Retinal pigment epithelial cell (primary cell): ENCODE measurements around the gene NABP2.

Experiments
- DNase-seq: peaks from one replicate; pipeline ENCODE4 v3.0.0-alpha.2; 2010; ENCODE audit warnings: low read depth
- H3K4me3 ChIP-seq: 2 replicates; pipeline ENCODE4 v1.5.1; 2011; ENCODE audit warnings: mild to moderate bottlenecking, low read length, control low read depth, moderate library complexity
- TF ChIP-seq, protein P1 (sequence below): conservative IDR thresholded peaks from 2 replicates; pipeline ENCODE4 v1.5.1; 2011; ENCODE audit warnings: low read depth, low read length, control low read depth, inconsistent platforms

The NABP2 gene

GRCh38 chr12:56274299-56274698, 50.2 kb downstream of the NABP2 start:
- TF ChIP-seq, protein P1, sequence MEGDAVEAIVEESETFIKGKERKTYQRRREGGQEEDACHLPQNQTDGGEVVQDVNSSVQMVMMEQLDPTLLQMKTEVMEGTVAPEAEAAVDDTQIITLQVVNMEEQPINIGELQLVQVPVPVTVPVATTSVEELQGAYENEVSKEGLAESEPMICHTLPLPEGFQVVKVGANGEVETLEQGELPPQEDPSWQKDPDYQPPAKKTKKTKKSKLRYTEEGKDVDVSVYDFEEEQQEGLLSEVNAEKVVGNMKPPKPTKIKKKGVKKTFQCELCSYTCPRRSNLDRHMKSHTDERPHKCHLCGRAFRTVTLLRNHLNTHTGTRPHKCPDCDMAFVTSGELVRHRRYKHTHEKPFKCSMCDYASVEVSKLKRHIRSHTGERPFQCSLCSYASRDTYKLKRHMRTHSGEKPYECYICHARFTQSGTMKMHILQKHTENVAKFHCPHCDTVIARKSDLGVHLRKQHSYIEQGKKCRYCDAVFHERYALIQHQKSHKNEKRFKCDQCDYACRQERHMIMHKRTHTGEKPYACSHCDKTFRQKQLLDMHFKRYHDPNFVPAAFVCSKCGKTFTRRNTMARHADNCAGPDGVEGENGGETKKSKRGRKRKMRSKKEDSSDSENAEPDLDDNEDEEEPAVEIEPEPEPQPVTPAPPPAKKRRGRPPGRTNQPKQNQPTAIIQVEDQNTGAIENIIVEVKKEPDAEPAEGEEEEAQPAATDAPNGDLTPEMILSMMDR, result no peak
- no peak for DNase-seq
- H3K4me3 ChIP-seq, result no peak overlapping the region

- TF ChIP-seq, protein P1, result no peak
- DNase-seq, result no peak
- H3K4me3 ChIP-seq, result no peak overlapping the region
Observed at GRCh38 chr12:56278905-56279304, 54.8 kb downstream of the NABP2 start.
